B cell (primary cell): ENCODE results near the gene HERC5. TPM values are rescaled to one million over a fixed set of nuclear protein-coding genes. Genes with fewer than 3 reads are reported as not detected.

ENCODE experiments used
- ATAC-seq: fragments of 200-7000 bp; cut with Tn5 transposase; one replicate; pipeline ENCODE4 v1.10.0; 2021; ENCODE audit warnings: low read depth, mild to moderate bottlenecking, moderate number of reproducible peaks, moderate library complexity
- CTCF ChIA-PET: fragments of 350-600 bp; sonication (Branson Sonifier 250); formaldehyde crosslinking; loops from one replicate; lab custom pipeline; 2021; ENCODE audit warnings: antibody characterized with exemption, inconsistent platforms; lab: Charles Lee
- POLR2A ChIA-PET: fragments of 350-600 bp; sonication (Branson Sonifier 250); formaldehyde crosslinking; loops from one replicate; lab custom pipeline; 2021; ENCODE audit warnings: antibody characterized with exemption; lab: Charles Lee
- DNase-seq: peaks from one replicate; pipeline ENCODE4 v3.0.0; 2013
- H2AFZ ChIP-seq: 2 replicates; pipeline ENCODE4 v1.6.1; 2012; ENCODE audit warnings: mild to moderate bottlenecking, low read depth, low read length; ENCODE audit not compliant: insufficient read depth, poor library complexity, severe bottlenecking
- H3K27ac ChIP-seq, 2 donors: 1 replicate in 1 of 2; 2 replicates in 1 of 2; pipeline ENCODE4 v1.5.1; 2012 to 2013; ENCODE audit warnings: low read length in 2 of 2, mild to moderate bottlenecking in 2 of 2, moderate library complexity in 1 of 2
- H3K27me3 ChIP-seq, 4 experiments: fragments of 200-600 bp in 1 of 4; sonication (generic) in 1 of 4; replicated peaks in 1 of 4; 1 replicate in 2 of 4; 2 replicates in 2 of 4; pipeline versions ENCODE4 v1.6.1 to v1.7.0; 2013 to 2016; ENCODE audit warnings: low read length in 3 of 4, mild to moderate bottlenecking in 2 of 4, mixed read lengths in 1 of 4, moderate library complexity in 1 of 4; ENCODE audit not compliant: insufficient read depth in 4 of 4, control insufficient read depth in 3 of 4; ENCODE audit errors: control extremely low read depth in 1 of 4
- H3K36me3 ChIP-seq, 2 experiments: replicated peaks in 1 of 2; 1 replicate in 1 of 2; 2 replicates in 1 of 2; pipeline versions ENCODE4 v1.6.1 to v1.7.1; 2013; ENCODE audit warnings: low read length in 1 of 2; ENCODE audit not compliant: insufficient read depth in 2 of 2, control insufficient read depth in 1 of 2; ENCODE audit errors: control extremely low read depth in 1 of 2, extremely low read depth in 1 of 2
- H3K4me1 ChIP-seq, 2 donors: fragments of 200-600 bp in 1 of 2; sonication (generic) in 1 of 2; 1 replicate in 1 of 2; 2 replicates in 1 of 2; pipeline versions ENCODE4 v1.5.1 to v1.6.1; 2013 to 2017; ENCODE audit warnings: low read length in 2 of 2; ENCODE audit not compliant: control insufficient read depth in 2 of 2, insufficient read depth in 2 of 2
- H3K4me2 ChIP-seq: replicated peaks from 2 replicates; pipeline ENCODE3; 2012; ENCODE audit warnings: mild to moderate bottlenecking, low read depth, low read length; ENCODE audit not compliant: poor library complexity, severe bottlenecking
- H3K4me3 ChIP-seq, 5 experiments: fragments of 200-600 bp in 1 of 5; sonication (generic) in 1 of 5; 1 replicate in 3 of 5; 2 replicates in 2 of 5; pipeline versions ENCODE4 v1.5.1 to v1.7.0; 2011 to 2016; ENCODE audit warnings: low read length in 4 of 5, mild to moderate bottlenecking in 4 of 5, low read depth in 2 of 5, control low read depth in 1 of 5, moderate library complexity in 1 of 5; ENCODE audit not compliant: insufficient read depth in 1 of 5; ENCODE audit errors: control extremely low read depth in 1 of 5, extremely low read depth in 1 of 5
- H3K79me2 ChIP-seq: fragments of 200-600 bp; sonication (generic); one replicate; pipeline ENCODE4 v1.6.0; 2016; ENCODE audit warnings: low read length; ENCODE audit not compliant: control insufficient read depth, insufficient read depth
- H3K9ac ChIP-seq: fragments of 200-600 bp; sonication (generic); 2 replicates; pipeline ENCODE4 v1.6.1; 2017; ENCODE audit warnings: mild to moderate bottlenecking, low read length, moderate library complexity
- H3K9me3 ChIP-seq, 3 donors: one replicate each; pipeline versions ENCODE4 v1.6.1 to v1.7.1; 2013; ENCODE audit warnings: low read length in 2 of 3; ENCODE audit not compliant: control insufficient read depth in 2 of 3, insufficient read depth in 1 of 3; ENCODE audit errors: control extremely low read depth in 1 of 3
- H4K20me1 ChIP-seq: 2 replicates; pipeline ENCODE4 v1.6.0; 2012; ENCODE audit warnings: mild to moderate bottlenecking, low read length; ENCODE audit not compliant: insufficient read depth, control insufficient read depth, poor library complexity, severe bottlenecking
- H3K27ac Mint-ChIP-seq: one replicate; pipeline ENCODE4 v1.8.0; 2021; ENCODE audit warnings: mixed read lengths
- H3K27me3 Mint-ChIP-seq: one replicate; pipeline ENCODE4 v1.8.0; 2021; ENCODE audit warnings: mixed read lengths
- H3K4me1 Mint-ChIP-seq: one replicate; pipeline ENCODE4 v1.8.0; 2021; ENCODE audit warnings: mixed read lengths
- H3K4me3 Mint-ChIP-seq: one replicate; pipeline ENCODE4 v1.8.0; 2021; ENCODE audit warnings: mixed read lengths
- H3K9me3 Mint-ChIP-seq: one replicate; pipeline ENCODE4 v1.8.0; 2022; ENCODE audit warnings: mixed read lengths; ENCODE audit not compliant: insufficient read depth
- EZH2 ChIP-seq: IDR thresholded peaks from 2 replicates; pipeline ENCODE4 v1.6.1; 2012; ENCODE audit warnings: borderline replicate concordance, low read depth, mild to moderate bottlenecking, moderate library complexity, low read length; ENCODE audit not compliant: insufficient read depth, poor library complexity, severe bottlenecking
- WGBS: methylation state at CpG from one replicate; pipeline ENCODE4 v1.1.5; 2013; ENCODE audit warnings: missing lambda C conversion rate; ENCODE audit not compliant: insufficient coverage; 5-methylcytosine and 5-hydroxymethylcytosine counted together
- intact Hi-C: fragments of 100-400 bp; cut with micrococcal nuclease; formaldehyde crosslinking; loops from one replicate; pipeline ENCODE4 v1.10.0; 2022
- polyA plus RNA-seq: library from polyadenylated mRNA; depleted of rRNA; stranded (reverse); fragments of >200 nt; gene quantifications from 2 replicates; pipeline ENCODE4 v1.2.3, GENCODE V29; 2012
- total RNA-seq, 2 donors: library from RNA; stranded (reverse); fragments of 120-200 nt in 1 of 2; gene quantifications; 1 replicate in 1 of 2; 2 replicates in 1 of 2; pipeline versions ENCODE4 v1.2.3 to v1.2.4, GENCODE V29; 2013 to 2022
- TF ChIP-seq, protein P1 (sequence below): fragments of 200-600 bp; IDR thresholded peaks from one replicate; pipeline ENCODE4 v1.8.0; 2022; ENCODE audit warnings: antibody characterized with exemption, mild to moderate bottlenecking

Gene HERC5
- total and polyA plus RNA-seq, 2 donors (not counting 1 experiment from before 2014, with no cell fraction given) = 1.9 to 10.6 TPM

- Mint-ChIP-seq H3K9me3 (no peaks in the 10 kb centered on the region), H3K27ac (no peak overlapping the region), H3K4me3 (no peak overlapping the region), H3K4me1 (no peaks in the 10 kb centered on the region), H3K27me3 (no peaks in the 10 kb centered on the region)
- ChIA-PET CTCF (no interaction called here), POLR2A (no interaction called here)
- no CpG with 5 or more reads among the region's 2 CpGs for WGBS
- H3K27ac ChIP-seq = no peak overlapping the region
- no peaks in the 10 kb centered on the region for H3K79me2 ChIP-seq
- no peak for TF ChIP-seq EZH2
- TF ChIP-seq, protein P1, sequence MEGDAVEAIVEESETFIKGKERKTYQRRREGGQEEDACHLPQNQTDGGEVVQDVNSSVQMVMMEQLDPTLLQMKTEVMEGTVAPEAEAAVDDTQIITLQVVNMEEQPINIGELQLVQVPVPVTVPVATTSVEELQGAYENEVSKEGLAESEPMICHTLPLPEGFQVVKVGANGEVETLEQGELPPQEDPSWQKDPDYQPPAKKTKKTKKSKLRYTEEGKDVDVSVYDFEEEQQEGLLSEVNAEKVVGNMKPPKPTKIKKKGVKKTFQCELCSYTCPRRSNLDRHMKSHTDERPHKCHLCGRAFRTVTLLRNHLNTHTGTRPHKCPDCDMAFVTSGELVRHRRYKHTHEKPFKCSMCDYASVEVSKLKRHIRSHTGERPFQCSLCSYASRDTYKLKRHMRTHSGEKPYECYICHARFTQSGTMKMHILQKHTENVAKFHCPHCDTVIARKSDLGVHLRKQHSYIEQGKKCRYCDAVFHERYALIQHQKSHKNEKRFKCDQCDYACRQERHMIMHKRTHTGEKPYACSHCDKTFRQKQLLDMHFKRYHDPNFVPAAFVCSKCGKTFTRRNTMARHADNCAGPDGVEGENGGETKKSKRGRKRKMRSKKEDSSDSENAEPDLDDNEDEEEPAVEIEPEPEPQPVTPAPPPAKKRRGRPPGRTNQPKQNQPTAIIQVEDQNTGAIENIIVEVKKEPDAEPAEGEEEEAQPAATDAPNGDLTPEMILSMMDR = no peak
- H2AFZ ChIP-seq = no peak overlapping the region
- no peak for ATAC-seq
- no peak overlapping the region for H3K4me2 ChIP-seq
- no peaks in the 10 kb centered on the region for H4K20me1 ChIP-seq
- no peak for DNase-seq
- no peaks in the 10 kb centered on the region for H3K27me3 ChIP-seq
- intact Hi-C loops = no loop called here
- peaks cover 4 to 17% of the 10 kb centered on the region in 2 experiments for H3K36me3 ChIP-seq
- H3K4me3 ChIP-seq = no peak overlapping the region
- no peaks in the 10 kb centered on the region for H3K9me3 ChIP-seq
- no peaks in the 10 kb centered on the region for H3K4me1 ChIP-seq
- H3K9ac ChIP-seq = no peak overlapping the region
Observed at GRCh38 chr4:88467392-88467791, 10.5 kb downstream of the HERC5 start.

GRCh38 chr4:88477229-88477860, 20.4 kb downstream of the HERC5 start:
- no peak for DNase-seq
- H3K4me3 ChIP-seq = no peak overlapping the region
- H3K79me2 ChIP-seq = no peaks in the 10 kb centered on the region
- no peaks in the 10 kb centered on the region for H3K9me3 Mint-ChIP-seq
- no peak overlapping the region for H3K9ac ChIP-seq
- no CpG with 5 or more reads among the region's 5 CpGs for WGBS
- intact Hi-C loops = no loop called here
- no peaks in the 10 kb centered on the region for H3K27me3 ChIP-seq
- no peak overlapping the region for H2AFZ ChIP-seq
- CTCF ChIA-PET = interaction anchor here (0.5 to 1.3 kb wide), 3 partner anchors 38 to 258 kb away, joined by 3 read pairs; no protein-coding TSS in a partner anchor
- H3K36me3 ChIP-seq = no peaks in the 10 kb centered on the region
- no peaks in the 10 kb centered on the region for H3K4me1 Mint-ChIP-seq
- POLR2A ChIA-PET = no interaction called here
- no peak overlapping the region for H3K4me3 Mint-ChIP-seq
- H3K4me1 ChIP-seq = no peaks in the 10 kb centered on the region
- H3K9me3 ChIP-seq = no peaks in the 10 kb centered on the region
- H3K4me2 ChIP-seq = no peak overlapping the region
- no peak for TF ChIP-seq EZH2
- TF ChIP-seq, protein P1 = no peak
- no peak for ATAC-seq
- H3K27me3 Mint-ChIP-seq = no peaks in the 10 kb centered on the region
- H3K27ac ChIP-seq = no peak overlapping the region
- no peaks in the 10 kb centered on the region for H4K20me1 ChIP-seq
- no peak overlapping the region for H3K27ac Mint-ChIP-seq
